Inflammatory macrophage treated with lipopolysaccharide for 4 hours (primary cell): ENCODE results near the gene CAPRIN1.

Experiments
- DNase-seq: peaks from one replicate; pipeline ENCODE4 v3.0.0-alpha.2; 2020

CAPRIN1 gene

GRCh38 chr11:34051349-34052035 lies at the start of gene CAPRIN1:
CAPRIN1 (plus strand) TSS chr11:34051731; CDS start chr11:34052421, 690 bp downstream.
- peak; percentile 87 for DNase-seq

GRCh38 chr11:34002420-34002819 lies 49.1 kb upstream of the CAPRIN1 start:
- peak; percentile 11 for DNase-seq

- no peak for DNase-seq
Observed at GRCh38 chr11:34004236-34004635, 47.3 kb upstream of the CAPRIN1 start.

- peak; percentile 6 for DNase-seq
Observed at GRCh38 chr11:34006876-34007275, 44.7 kb upstream of the CAPRIN1 start.

- no peak for DNase-seq
Observed at GRCh38 chr11:34012734-34013133, 38.8 kb upstream of the CAPRIN1 start.

- DNase-seq = no peak
Observed at GRCh38 chr11:34013898-34014571, 37.5 kb upstream of the CAPRIN1 start.

GRCh38 chr11:34021977-34022735 lies 29.4 kb upstream of the CAPRIN1 start:
- no peak for DNase-seq

GRCh38 chr11:34026432-34026831 lies 25.1 kb upstream of the CAPRIN1 start:
- DNase-seq = no peak

GRCh38 chr11:34027516-34028408 lies 23.8 kb upstream of the CAPRIN1 start:
- DNase-seq = no peak

GRCh38 chr11:34028425-34028824 lies 23.1 kb upstream of the CAPRIN1 start:
- no peak for DNase-seq

GRCh38 chr11:34029176-34029575 lies 22.4 kb upstream of the CAPRIN1 start:
- DNase-seq = no peak

GRCh38 chr11:34030382-34030781 lies 21.1 kb upstream of the CAPRIN1 start:
- no peak for DNase-seq

- DNase-seq = no peak
Observed at GRCh38 chr11:34033399-34033798, 18.1 kb upstream of the CAPRIN1 start.

- no peak for DNase-seq
Observed at GRCh38 chr11:34034053-34034452, 17.5 kb upstream of the CAPRIN1 start.

GRCh38 chr11:34036456-34036855 lies 15.1 kb upstream of the CAPRIN1 start:
- DNase-seq = no peak

- peak; percentile 75 for DNase-seq
Observed at GRCh38 chr11:34037016-34037415, 14.5 kb upstream of the CAPRIN1 start.

- DNase-seq = no peak
Observed at GRCh38 chr11:34040571-34040970, 11.0 kb upstream of the CAPRIN1 start.

- DNase-seq = peak; percentile 91
Observed at GRCh38 chr11:34044664-34045485, 6.7 kb upstream of the CAPRIN1 start.

GRCh38 chr11:34049028-34049427 lies 2.5 kb upstream of the CAPRIN1 start:
- DNase-seq = peak; percentile 54

- DNase-seq = no peak
Observed at GRCh38 chr11:34050581-34051348, 766 bp upstream of the CAPRIN1 start.

- peak; percentile 89 for DNase-seq
Observed at GRCh38 chr11:34052036-34052607, 591 bp downstream of the CAPRIN1 start.
